H1 (cell line): Measurements from ENCODE around the gene KRTCAP2. TPM values are rescaled to one million over a fixed set of nuclear protein-coding genes. Genes with fewer than 3 reads are reported as not detected.

Experiments
- CTCF ChIA-PET: fragments of 300-600 bp; sonication (Branson Sonifier 250); formaldehyde crosslinking; loops from one replicate; lab custom pipeline; 2021; ENCODE audit not compliant: partially characterized antibody; lab: Charles Lee
- POLR2A ChIA-PET: fragments of 300-600 bp; sonication (Branson Sonifier 250); formaldehyde crosslinking; loops from one replicate; lab custom pipeline; 2021; ENCODE audit warnings: inconsistent platforms; ENCODE audit not compliant: partially characterized antibody; lab: Charles Lee
- DNase-seq, 2 experiments: peaks; one replicate each; pipeline versions ENCODE4 v3.0.0 to v3.0.0-alpha.2; 2010 to 2022; ENCODE audit warnings: low spot score in 2 of 2, low read depth in 1 of 2, mixed read lengths in 1 of 2
- FAIRE-seq: peaks from 2 replicates; lab custom pipeline; 2011; peaks lifted over from hg19 to GRCh38; lab: Jason Lieb, UNC
- H2AFZ ChIP-seq: 2 replicates; pipeline ENCODE4 v1.8.1; 2012; ENCODE audit warnings: low read length, inconsistent platforms
- H2AK5ac ChIP-seq: 2 replicates; pipeline ENCODE4 v1.6.1; 2013; ENCODE audit warnings: low read depth, low read length
- H2BK120ac ChIP-seq: replicated peaks from 2 replicates; pipeline ENCODE3; 2013; ENCODE audit warnings: low read depth, low read length, inconsistent platforms
- H2BK12ac ChIP-seq: 2 replicates; pipeline ENCODE4 v1.6.1; 2013; ENCODE audit warnings: low read depth, low read length
- H2BK15ac ChIP-seq: 2 replicates; pipeline ENCODE4 v1.6.1; 2013; ENCODE audit warnings: low read length
- H2BK20ac ChIP-seq: 2 replicates; pipeline ENCODE4 v1.6.1; 2013; ENCODE audit warnings: low read length
- H2BK5ac ChIP-seq: 2 replicates; pipeline ENCODE4 v1.6.1; 2013; ENCODE audit warnings: low read depth, low read length
- H3K14ac ChIP-seq: 2 replicates; pipeline ENCODE4 v1.6.1; 2013; ENCODE audit warnings: inconsistent platforms; ENCODE audit not compliant: insufficient read length
- H3K18ac ChIP-seq: 2 replicates; pipeline ENCODE4 v1.6.1; 2013; ENCODE audit warnings: low read length; ENCODE audit errors: extremely low read depth
- H3K23ac ChIP-seq: 2 replicates; pipeline ENCODE4 v1.6.1; 2013; ENCODE audit warnings: inconsistent platforms; ENCODE audit not compliant: insufficient read length
- H3K23me2 ChIP-seq: 2 replicates; pipeline ENCODE4 v1.6.1; 2013; ENCODE audit warnings: low read depth, low read length
- H3K27ac ChIP-seq: 2 replicates; pipeline ENCODE4 v1.6.1; 2011; ENCODE audit warnings: low read depth, low read length, inconsistent platforms
- H3K27me3 ChIP-seq, 4 experiments: replicated peaks in 1 of 4; 1 replicate in 1 of 4; 2 replicates in 3 of 4; pipeline versions ENCODE4 v1.6.1 to v1.8.1; 2011 to 2013; ENCODE audit warnings: low read length in 3 of 4, mild to moderate bottlenecking in 3 of 4, inconsistent platforms in 2 of 4, mixed read lengths in 2 of 4, moderate library complexity in 1 of 4; ENCODE audit not compliant: control insufficient read depth in 3 of 4, insufficient read depth in 3 of 4; ENCODE audit errors: extremely low read depth in 1 of 4
- H3K36me3 ChIP-seq, 4 experiments: 2 replicates each; pipeline versions ENCODE4 v1.6.1 to v1.8.1; 2011 to 2013; ENCODE audit warnings: mild to moderate bottlenecking in 4 of 4, low read length in 3 of 4, moderate library complexity in 2 of 4, control low read depth in 1 of 4, inconsistent platforms in 1 of 4; ENCODE audit not compliant: insufficient read depth in 4 of 4, control insufficient read depth in 2 of 4
- H3K4ac ChIP-seq: replicated peaks from 2 replicates; pipeline ENCODE3; 2013; ENCODE audit warnings: low read length, low read depth, mixed read lengths, inconsistent platforms; ENCODE audit not compliant: insufficient read length
- H3K4me1 ChIP-seq, 4 experiments: replicated peaks in 1 of 4; 1 replicate in 1 of 4; 2 replicates in 3 of 4; pipeline versions ENCODE4 v1.6.1 to v1.8.1; 2011 to 2013; ENCODE audit warnings: low read length in 3 of 4, inconsistent platforms in 2 of 4, mixed read lengths in 1 of 4; ENCODE audit not compliant: insufficient read depth in 4 of 4, control insufficient read depth in 3 of 4
- H3K4me2 ChIP-seq, 2 experiments: 2 replicates each; pipeline versions ENCODE4 v1.6.1 to v1.8.1; 2011 to 2013; ENCODE audit warnings: low read depth in 2 of 2, low read length in 2 of 2, control low read depth in 1 of 2, inconsistent platforms in 1 of 2, mild to moderate bottlenecking in 1 of 2; ENCODE audit not compliant: insufficient read depth in 1 of 2
- H3K4me3 ChIP-seq, 4 experiments: fragments of 200-600, 300-600 bp in 1 of 4; sonication (generic), shearing (Covaris generic), sonication (Bioruptor Twin) in 1 of 4; 2 replicates each; pipeline versions ENCODE4 v1.5.1 to v1.8.1; 2011 to 2016; ENCODE audit warnings: low read length in 4 of 4, low read depth in 3 of 4, control low read depth in 2 of 4, inconsistent platforms in 2 of 4, mild to moderate bottlenecking in 2 of 4, mixed read lengths in 1 of 4, moderate library complexity in 1 of 4; ENCODE audit not compliant: insufficient read depth in 2 of 4; ENCODE audit errors: extremely low read depth in 1 of 4
- H3K56ac ChIP-seq: replicated peaks from 2 replicates; pipeline ENCODE3; 2013; ENCODE audit warnings: low read depth, mild to moderate bottlenecking, mixed read lengths, low read length, inconsistent platforms; ENCODE audit not compliant: insufficient read length
- H3K79me1 ChIP-seq: 2 replicates; pipeline ENCODE4 v1.6.1; 2013; ENCODE audit warnings: low read depth, low read length, control low read depth
- H3K79me2 ChIP-seq, 2 experiments: 2 replicates each; pipeline versions ENCODE4 v1.6.1 to v1.8.1; 2012 to 2013; ENCODE audit warnings: low read length in 2 of 2, mild to moderate bottlenecking in 2 of 2, inconsistent platforms in 1 of 2; ENCODE audit not compliant: insufficient read depth in 2 of 2, control insufficient read depth in 1 of 2
- H3K9ac ChIP-seq, 4 experiments: replicated peaks in 1 of 4; 1 replicate in 1 of 4; 2 replicates in 3 of 4; pipeline versions ENCODE4 v1.6.1 to v1.8.1; 2011 to 2013; ENCODE audit warnings: low read depth in 3 of 4, low read length in 3 of 4, control low read depth in 2 of 4, mild to moderate bottlenecking in 2 of 4, moderate library complexity in 2 of 4, inconsistent platforms in 1 of 4; ENCODE audit errors: extremely low read depth in 1 of 4
- H3K9me3 ChIP-seq, 2 experiments: 2 replicates each; pipeline versions ENCODE4 v1.6.1 to v1.8.1; 2012 to 2013; ENCODE audit warnings: mild to moderate bottlenecking in 2 of 2, moderate library complexity in 2 of 2, control low read depth in 1 of 2, inconsistent platforms in 1 of 2, low read depth in 1 of 2, low read length in 1 of 2, mixed read lengths in 1 of 2; ENCODE audit not compliant: insufficient read depth in 2 of 2
- H4K20me1 ChIP-seq, 2 experiments: replicated peaks in 1 of 2; 2 replicates each; pipeline versions ENCODE3 to v1.8.1; 2011 to 2013; ENCODE audit warnings: inconsistent platforms in 2 of 2, low read length in 2 of 2, mild to moderate bottlenecking in 1 of 2; ENCODE audit not compliant: insufficient read depth in 2 of 2, control insufficient read depth in 1 of 2
- H4K5ac ChIP-seq: 2 replicates; pipeline ENCODE4 v1.6.1; 2013; ENCODE audit warnings: low read length, low read depth, mixed read lengths, inconsistent platforms; ENCODE audit not compliant: insufficient read length
- H4K8ac ChIP-seq: 2 replicates; pipeline ENCODE4 v1.8.0; 2013; ENCODE audit warnings: mild to moderate bottlenecking, moderate library complexity, low read length, inconsistent platforms; ENCODE audit not compliant: insufficient read depth; ENCODE audit errors: extremely low read depth
- H4K91ac ChIP-seq: replicated peaks from 2 replicates; pipeline ENCODE3; 2013; ENCODE audit warnings: low read length, mixed read lengths, inconsistent platforms; ENCODE audit not compliant: insufficient read length
- CBX5 ChIP-seq: fragments of 300-800, 300-1000 bp; sonication (generic); IDR thresholded peaks from 2 replicates; pipeline ENCODE4 v1.7.1; 2016; ENCODE audit warnings: antibody characterized with exemption, low read length, low read depth
- HDAC2 ChIP-seq, 2 experiments: fragments of 300-600 bp in 1 of 2; sonication (generic) in 1 of 2; IDR thresholded peaks; 2 replicates each; pipeline ENCODE4 v1.6.1; 2011 to 2012; ENCODE audit warnings: low read depth in 2 of 2, low read length in 2 of 2, mild to moderate bottlenecking in 2 of 2, moderate library complexity in 2 of 2, borderline replicate concordance in 1 of 2, inconsistent platforms in 1 of 2
- KDM4A ChIP-seq: IDR thresholded peaks from one replicate; pipeline ENCODE4 v1.7.1; 2012; ENCODE audit warnings: low read depth, mild to moderate bottlenecking, moderate library complexity, low read length, inconsistent platforms; ENCODE audit not compliant: severe bottlenecking
- PHF8 ChIP-seq: fragments of 200-600 bp; sonication (generic); conservative IDR thresholded peaks from 2 replicates; pipeline ENCODE4 v1.7.1; 2012; ENCODE audit warnings: low read depth, mild to moderate bottlenecking, inconsistent platforms, low read length, moderate library complexity
- RAD21 ChIP-seq, 2 experiments: IDR thresholded peaks in 1 of 2; conservative IDR thresholded peaks in 1 of 2; 2 replicates each; pipeline ENCODE4 v1.6.1; 2011; ENCODE audit warnings: low read depth in 2 of 2, low read length in 2 of 2, improper control_type of control experiment in 1 of 2, inconsistent platforms in 1 of 2, mild to moderate bottlenecking in 1 of 2, moderate library complexity in 1 of 2
- SAP30 ChIP-seq: fragments of 300-600 bp; sonication (generic); IDR thresholded peaks from 2 replicates; pipeline ENCODE4 v1.7.1; 2012; ENCODE audit warnings: low read length, moderate library complexity, mild to moderate bottlenecking, inconsistent platforms; ENCODE audit not compliant: insufficient read depth, insufficient replicate concordance
- SIX5 ChIP-seq: IDR thresholded peaks from 2 replicates; pipeline ENCODE4 v1.6.1; 2011; ENCODE audit warnings: mild to moderate bottlenecking, low read depth, low read length
- TBP ChIP-seq: IDR thresholded peaks from 2 replicates; pipeline ENCODE4 v1.6.1; 2011; ENCODE audit warnings: low read depth, low read length, improper control_type of control experiment
- WGBS, 2 experiments: shearing (Covaris generic) in 1 of 2; methylation state at CpG; one replicate each; pipeline versions ENCODE4 v1.1.6 to v1.1.7; 2013 to 2015; ENCODE audit warnings: low lambda C conversion rate in 2 of 2, mixed read lengths in 2 of 2, inconsistent platforms in 1 of 2, low coverage in 1 of 2, missing lambda C conversion rate in 1 of 2; ENCODE audit not compliant: insufficient replicate concordance in 2 of 2, insufficient coverage in 1 of 2, insufficient read length in 1 of 2; ENCODE audit errors: extremely low coverage in 1 of 2, missing lambda C conversion rate in 1 of 2; 5-methylcytosine and 5-hydroxymethylcytosine counted together
- polyA plus RNA-seq, 7 experiments: library from polyadenylated mRNA; depleted of rRNA in 3 of 7; stranded (reverse) in 5 of 7; unstranded in 2 of 7; fragments of >200 nt in 5 of 7; fragments of 200-250 nt in 2 of 7; gene quantifications; 1 replicate in 5 of 7; 2 replicates in 1 of 7; 4 replicates in 1 of 7; pipeline versions ENCODE4 v1.2.1 to v1.2.3, GENCODE V29; 2011 to 2013; ENCODE audit warnings: missing spikeins in 2 of 7, mixed read lengths in 2 of 7
- total RNA-seq: library from RNA; stranded (reverse); fragmentation: NEBNext Ultra II Directional; extraction: Animal tissue kit (Norgen Biotek cat#: 25700); gene quantifications from 2 replicates; pipeline ENCODE4 v1.2.1, GENCODE V29; 2021

Gene KRTCAP2
- total and polyA plus RNA-seq, 2 of the 8 experiments (the other 6 are each of a cell fraction or from before 2014, with no cell fraction given): 146 to 317 TPM

DNA sequence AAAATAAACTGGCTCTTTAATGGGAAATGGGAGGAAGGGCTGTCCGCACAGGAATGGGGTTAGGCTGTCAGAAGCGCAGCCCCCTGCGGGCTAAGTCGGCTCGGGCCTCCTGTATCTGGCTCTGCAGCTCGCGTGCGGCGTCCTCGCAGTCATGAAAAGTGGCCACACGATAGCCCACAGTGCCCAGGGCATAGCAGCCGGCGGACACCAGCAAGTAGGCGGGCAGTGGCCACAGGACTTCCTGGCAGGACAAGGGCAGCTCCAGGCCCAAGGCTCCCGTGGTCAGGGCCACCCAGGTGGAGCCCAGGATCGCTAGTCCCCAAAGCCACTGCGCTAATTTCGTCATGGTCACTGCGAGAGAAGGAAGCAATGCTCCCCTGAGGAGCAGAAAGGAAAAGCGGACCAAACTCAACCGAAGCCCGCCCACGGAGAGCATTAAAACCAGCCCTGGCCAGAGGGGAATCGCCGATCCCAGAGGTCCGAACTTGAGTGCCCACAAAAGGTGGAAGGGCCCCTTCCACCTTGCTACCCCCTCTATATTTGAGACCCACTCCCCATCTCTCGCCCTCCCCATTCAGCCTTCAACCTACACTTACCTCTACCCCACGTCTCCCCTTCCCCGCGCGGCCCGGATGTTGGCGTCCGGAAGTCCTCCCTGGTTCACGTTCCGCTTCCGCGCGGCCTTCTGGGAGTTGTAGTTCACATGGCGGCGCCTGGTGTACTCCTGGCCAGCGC, 33.0 kb downstream of the KRTCAP2 start, which contains the start of gene DPM3:
Gene DPM3 (minus strand): TSS at position 637 of the 735 bp plus-strand sequence. CDS start 291 bp downstream, at position 346.
- Histone ChIP-seq H4K8ac (peak within 1 kb of the TSS; percentile 88), H2BK5ac (peak within 1 kb of the TSS; percentile 80), H3K4ac (peak within 1 kb of the TSS; percentile 50), H2BK120ac (no peak within 1 kb of the TSS), H3K27ac (peak within 1 kb of the TSS; percentile 28; the same call in 1 of the 2 replicates), H3K79me1 (no peaks in the 10 kb centered on the region; the same call in 1 of the 2 replicates), H2BK15ac (0 out of 2 replicates have a peak within 1 kb of the TSS, but pooled peaks have one; percentile 61), H4K5ac (peak within 1 kb of the TSS; percentile 68), H3K14ac (no peak within 1 kb of the TSS), H3K79me2 (peaks cover 0 to 2% of the 10 kb centered on the region in 2 experiments; a peak in 1 of 4 replicates), H2BK20ac (no peak within 1 kb of the TSS), H3K18ac (peak within 1 kb of the TSS; percentile 48; the same call in 1 of the 2 replicates), H3K27me3 (no peaks in the 10 kb centered on the region), H3K23me2 (peaks cover 10% of the 10 kb centered on the region; the same call in 1 of the 2 replicates), H4K91ac (peak within 1 kb of the TSS; percentile 67), H3K4me2 (peak within 1 kb of the TSS; percentile 72 to 89), H3K9ac (peak within 1 kb of the TSS; percentile 60 to 73 (median 67); a peak in 6 of 7 replicates), H3K4me3 (peak within 1 kb of the TSS; percentile 70 to 96 (median 92)), H2BK12ac (no peak within 1 kb of the TSS; the same call in 1 of the 2 replicates), H3K36me3 (no peaks in the 10 kb centered on the region; a peak in 1 of 8 replicates), H3K23ac (no peak within 1 kb of the TSS), H3K56ac (peak within 1 kb of the TSS; percentile 36), H3K9me3 (no peaks in the 10 kb centered on the region), H2AFZ (peak within 1 kb of the TSS; percentile 91), H3K4me1 (peaks cover 0 to 8% (median 7%) of the 10 kb centered on the region in 4 experiments; a peak in 4 of 7 replicates), H2AK5ac (no peak within 1 kb of the TSS; the same call in 1 of the 2 replicates), H4K20me1 (no peaks in the 10 kb centered on the region)
- ChIA-PET POLR2A (interaction anchor here (0.9 to 1.0 kb wide), 2 partner anchors 9 to 33 kb away, joined by 4 to 8 read pairs; partner anchors contain the start of gene KRTCAP2), CTCF (interaction anchor here (0.5 to 14.2 kb wide), 3 partner anchors 30 to 232 kb away, joined by 4 to 187 read pairs (median 4); partner anchors contain the start of genes KRTCAP2 and TRIM46)
- WGBS, 2 experiments: 3% methylated on average over 42 of the region's 42 CpGs; no CpG with 5 or more reads in 1 of the 2 experiments
- DNase-seq: peak in 1 of 2 experiments; percentile 90
- FAIRE-seq: no peak
- peak; percentile 60 for TF ChIP-seq KDM4A
- TF ChIP-seq CBX5: no peak
- no peak; a peak in 1 of 4 replicates for TF ChIP-seq HDAC2 (IDR thresholded peaks at IDR 0.05; ENCODE audit: borderline replicate concordance in 1 of 2, low read depth in 2 of 2, low read length in 2 of 2)
- peak; percentile 58; the same call in 1 of the 2 replicates for TF ChIP-seq PHF8
- TF ChIP-seq SIX5: peak; percentile 88
- TF ChIP-seq SAP30: no peak
- TF ChIP-seq TBP: 0 out of 2 replicates have a peak, but pooled peaks have one; percentile 18
- no peak for TF ChIP-seq RAD21 (IDR thresholded peaks at IDR 0.05 in 1 of 2, conservative IDR thresholded peaks at IDR 0.05 in 1 of 2; ENCODE audit: low read depth in 2 of 2, low read length in 2 of 2)
